Measurements from ENCODE around the gene KNOP1.
A peak's percentile ranks its signal among the peaks of the same experiment; 100 is the strongest.
"Not testable (repeated sequence)": the region's sequence is repeated elsewhere in the genome, so short reads cannot be mapped to it uniquely, and the experiment has no call there.

KNOP1 gene

DNA sequence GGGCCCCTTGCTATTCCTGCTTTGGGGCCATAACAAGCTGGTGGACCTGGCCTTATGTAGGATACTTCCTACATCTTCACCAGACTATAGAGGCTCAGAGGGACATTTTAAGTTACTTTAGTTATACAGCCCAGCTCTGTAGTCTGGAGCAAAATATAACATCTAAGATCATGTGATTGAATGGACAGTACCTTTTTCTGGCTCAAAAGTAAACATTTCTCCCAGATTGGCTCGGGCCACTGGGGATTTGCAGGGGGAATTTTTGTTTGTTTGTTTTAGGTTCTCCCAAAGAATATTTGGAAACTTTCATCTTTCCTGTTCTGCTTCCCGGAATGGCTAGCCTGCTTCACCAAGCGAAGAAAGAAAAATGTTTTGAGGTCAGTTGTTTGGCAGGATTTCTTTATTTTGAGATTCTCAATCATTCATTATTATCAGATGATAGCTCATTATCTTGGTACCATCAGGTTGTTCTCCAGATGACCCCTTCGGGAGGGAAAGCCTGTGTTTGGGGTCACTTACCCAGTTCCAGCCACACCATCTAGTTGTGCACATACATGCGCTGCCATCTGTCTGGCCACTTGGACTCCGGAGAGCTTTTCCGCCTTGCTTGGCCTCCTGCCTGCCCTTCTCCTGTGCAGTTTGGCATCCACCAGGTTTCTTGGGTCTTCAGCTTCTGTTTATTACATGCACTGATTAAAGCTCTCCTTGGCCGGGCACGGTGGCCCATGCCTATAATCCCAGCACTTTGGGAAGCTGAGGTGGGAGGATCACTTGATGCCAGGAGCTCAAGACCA, 17.2 kb upstream of the KNOP1 start:
- Histone ChIP-seq H3K27ac (ENCODE audit: low read length) (no peak overlapping the region), H3K4me3 (ENCODE audit: low read length) (no peak overlapping the region), H3K4me1 (ENCODE audit: insufficient read depth, low read length) (no peaks in the 10 kb centered on the region), H3K36me3 (ENCODE audit: insufficient read depth, low read depth, low read length) (peaks cover 20% of the 10 kb centered on the region), H3K9ac (ENCODE audit: low read depth, low read length) (no peak overlapping the region), H3K27me3 (ENCODE audit: insufficient read depth, low read length) (no peaks in the 10 kb centered on the region), H3K9me3 (ENCODE audit: insufficient read depth, low read depth, low read length) (no peaks in the 10 kb centered on the region)

DNA sequence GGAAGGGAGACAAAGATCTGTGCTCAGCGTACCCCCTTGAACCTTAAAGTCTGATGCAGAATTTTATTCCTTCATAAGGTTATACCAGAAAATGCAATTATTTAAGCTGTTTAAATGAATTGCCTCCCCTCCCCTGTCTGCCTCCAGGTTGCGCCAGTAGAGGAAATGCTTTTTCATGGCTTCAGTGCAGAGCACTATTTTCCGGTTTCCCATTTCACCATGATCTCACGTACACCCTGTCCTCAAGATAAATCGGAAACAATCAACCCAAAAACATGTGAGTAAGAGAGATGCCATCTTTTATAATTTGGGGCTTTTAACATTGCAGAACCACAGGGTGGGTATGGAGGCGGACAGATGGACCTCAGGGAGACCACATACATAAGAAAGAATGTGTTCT, 15.5 kb upstream of the KNOP1 start:
- Histone ChIP-seq H3K36me3 (ENCODE audit: insufficient read depth, low read depth, low read length) (peaks cover 20% of the 10 kb centered on the region), H3K9ac (ENCODE audit: low read depth, low read length) (no peak overlapping the region), H3K9me3 (ENCODE audit: insufficient read depth, low read depth, low read length) (no peaks in the 10 kb centered on the region), H3K4me1 (ENCODE audit: insufficient read depth, low read length) (no peaks in the 10 kb centered on the region), H3K27ac (ENCODE audit: low read length) (no peak overlapping the region), H3K27me3 (ENCODE audit: insufficient read depth, low read length) (no peaks in the 10 kb centered on the region), H3K4me3 (ENCODE audit: low read length) (no peak overlapping the region)

DNA sequence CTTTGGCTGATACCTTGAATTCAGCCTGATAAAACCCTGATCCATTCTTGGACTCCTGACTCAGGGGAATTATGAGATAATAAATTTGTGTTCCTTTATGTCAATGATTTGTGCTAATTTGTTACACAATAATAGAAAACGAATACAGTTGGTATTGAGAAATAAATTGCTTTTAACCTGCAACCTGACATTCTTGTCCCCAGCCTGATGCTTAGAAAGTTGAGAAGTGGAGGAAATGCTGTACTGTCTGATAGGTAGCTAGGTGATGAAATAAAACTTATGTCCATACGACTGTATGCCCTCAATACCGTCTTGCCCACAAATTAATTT, 10.6 kb upstream of the KNOP1 start:
- Histone ChIP-seq H3K27me3 (ENCODE audit: insufficient read depth, low read length) (no peaks in the 10 kb centered on the region), H3K9ac (ENCODE audit: low read depth, low read length) (no peak overlapping the region), H3K9me3 (ENCODE audit: insufficient read depth, low read depth, low read length) (no peaks in the 10 kb centered on the region), H3K36me3 (ENCODE audit: insufficient read depth, low read depth, low read length) (peaks cover 7% of the 10 kb centered on the region; the same call in 1 of the 2 replicates), H3K4me1 (ENCODE audit: insufficient read depth, low read length) (no peaks in the 10 kb centered on the region), H3K27ac (ENCODE audit: low read length) (no peak overlapping the region), H3K4me3 (ENCODE audit: low read length) (no peak overlapping the region)

DNA sequence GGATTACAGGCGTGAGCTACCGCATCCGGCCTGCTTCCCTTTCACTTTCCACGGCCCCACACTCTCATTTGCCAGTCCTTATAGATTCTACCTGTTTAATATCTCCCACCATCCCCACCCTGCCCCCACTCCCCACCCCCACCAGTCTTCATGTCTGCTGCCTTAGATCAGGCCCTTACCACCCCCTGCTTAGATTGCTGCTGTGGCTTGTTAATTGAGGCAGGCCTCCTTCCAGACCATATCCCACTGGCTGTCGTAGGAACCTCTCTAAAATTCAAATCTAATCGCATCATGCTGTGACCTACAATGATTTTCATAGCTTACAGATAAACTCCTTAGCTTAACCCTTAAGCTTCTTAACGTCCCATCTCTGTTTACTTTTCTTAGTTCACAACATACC, 5.0 kb upstream of the KNOP1 start:
- no peak overlapping the region for H3K27ac ChIP-seq (ENCODE audit: low read length)
- no peaks in the 10 kb centered on the region for H3K36me3 ChIP-seq (ENCODE audit: insufficient read depth, low read depth, low read length)
- H3K27me3 ChIP-seq (ENCODE audit: insufficient read depth, low read length): no peaks in the 10 kb centered on the region
- H3K4me1 ChIP-seq (ENCODE audit: insufficient read depth, low read length): peaks cover 5% of the 10 kb centered on the region; the same call in 1 of the 2 replicates
- H3K4me3 ChIP-seq (ENCODE audit: low read length): no peak overlapping the region
- no peak overlapping the region for H3K9ac ChIP-seq (ENCODE audit: low read depth, low read length)
- H3K9me3 ChIP-seq (ENCODE audit: insufficient read depth, low read depth, low read length): no peaks in the 10 kb centered on the region

DNA sequence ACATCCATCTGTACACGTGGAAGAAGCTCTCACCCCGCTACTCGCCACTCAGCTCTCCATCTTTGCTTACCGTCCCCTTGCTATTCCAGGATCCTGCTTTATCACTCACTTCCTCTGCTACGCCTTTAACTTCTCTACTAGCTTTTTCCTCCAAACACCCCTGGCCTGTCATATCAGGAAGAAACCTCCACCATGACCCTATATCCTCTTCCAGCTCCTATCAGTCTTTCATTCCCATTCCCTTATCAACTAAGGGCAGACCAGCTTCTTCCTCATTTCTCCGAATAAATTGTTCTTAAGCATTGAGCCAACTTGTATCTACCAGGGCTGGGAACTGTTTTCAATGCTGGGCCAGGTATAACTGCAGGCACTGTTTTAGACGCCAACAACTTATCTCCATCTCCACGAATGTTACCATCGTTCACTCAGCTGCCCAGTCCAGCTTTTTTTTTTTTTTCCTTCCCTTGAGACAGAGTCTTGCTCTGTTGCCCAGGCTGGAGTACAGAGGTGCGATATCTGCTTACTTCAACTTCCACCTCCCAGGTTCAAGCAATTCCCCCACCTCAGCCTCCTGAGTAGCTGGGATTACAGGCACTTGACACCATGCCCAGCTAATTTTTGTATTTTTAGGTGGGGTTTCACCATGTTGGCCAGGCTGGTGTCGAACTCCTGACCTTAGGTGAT, 4.4 kb upstream of the KNOP1 start:
- Histone ChIP-seq H3K27ac (ENCODE audit: low read length) (no peak overlapping the region), H3K27me3 (ENCODE audit: insufficient read depth, low read length) (no peaks in the 10 kb centered on the region), H3K4me1 (ENCODE audit: insufficient read depth, low read length) (peaks cover 5% of the 10 kb centered on the region; the same call in 1 of the 2 replicates), H3K36me3 (ENCODE audit: insufficient read depth, low read depth, low read length) (no peaks in the 10 kb centered on the region), H3K9me3 (ENCODE audit: insufficient read depth, low read depth, low read length) (no peaks in the 10 kb centered on the region), H3K4me3 (ENCODE audit: low read length) (no peak overlapping the region), H3K9ac (ENCODE audit: low read depth, low read length) (no peak overlapping the region)

DNA sequence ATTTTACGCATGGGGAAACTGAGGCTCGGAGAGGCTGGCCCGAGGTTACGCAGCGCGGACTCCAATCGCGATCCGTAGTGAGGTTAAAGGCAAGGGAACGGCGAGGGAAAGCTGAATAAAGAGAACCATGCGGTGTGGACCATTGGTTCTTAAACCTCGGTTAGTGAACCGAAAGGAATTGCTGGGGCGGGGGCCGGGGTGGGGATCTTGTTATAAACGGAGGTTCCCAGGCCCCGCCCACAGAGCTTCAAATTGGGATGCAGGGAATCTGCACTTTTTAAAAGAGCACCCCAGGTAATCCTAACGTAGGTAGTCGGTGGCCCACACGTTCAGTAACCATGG, 568 bp upstream of the KNOP1 start:
- Histone ChIP-seq H3K4me3 (ENCODE audit: low read length) (peak overlapping the region; percentile 92), H3K27ac (ENCODE audit: low read length) (no peak overlapping the region), H3K9me3 (ENCODE audit: insufficient read depth, low read depth, low read length) (no peaks in the 10 kb centered on the region), H3K9ac (ENCODE audit: low read depth, low read length) (peak overlapping the region; percentile 92; the same call in 1 of the 2 replicates), H3K27me3 (ENCODE audit: insufficient read depth, low read length) (no peaks in the 10 kb centered on the region), H3K4me1 (ENCODE audit: insufficient read depth, low read length) (peaks cover 15% of the 10 kb centered on the region), H3K36me3 (ENCODE audit: insufficient read depth, low read depth, low read length) (peaks cover 28% of the 10 kb centered on the region)

DNA sequence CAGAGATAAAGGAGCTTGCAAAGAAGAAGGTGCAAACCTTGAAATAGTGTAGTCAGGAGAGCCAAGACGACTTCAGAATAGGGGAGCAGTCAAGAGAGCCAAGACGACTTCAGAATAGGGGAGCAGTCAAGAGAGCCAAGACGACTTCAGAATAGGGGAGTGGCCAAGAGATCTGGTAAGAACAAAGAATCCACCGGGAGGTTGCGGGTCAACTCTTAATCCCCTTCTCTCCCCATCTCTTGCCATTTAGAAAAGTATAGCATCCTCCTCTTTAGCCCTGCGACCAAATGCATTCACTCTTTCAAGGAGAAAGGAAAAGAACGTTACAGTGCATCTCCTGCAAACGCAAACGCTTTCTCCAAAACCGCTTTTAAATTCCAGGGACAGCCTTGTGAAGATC, 713 bp downstream of the KNOP1 start:
- Histone ChIP-seq H3K9me3 (ENCODE audit: insufficient read depth, low read depth, low read length) (no peaks in the 10 kb centered on the region), H3K36me3 (ENCODE audit: insufficient read depth, low read depth, low read length) (peaks cover 39% of the 10 kb centered on the region), H3K9ac (ENCODE audit: low read depth, low read length) (peak overlapping the region; percentile 92), H3K4me1 (ENCODE audit: insufficient read depth, low read length) (peaks cover 15% of the 10 kb centered on the region), H3K4me3 (ENCODE audit: low read length) (peak overlapping the region; percentile 92), H3K27me3 (ENCODE audit: insufficient read depth, low read length) (no peaks in the 10 kb centered on the region), H3K27ac (ENCODE audit: low read length) (peak overlapping the region; percentile 90)

DNA sequence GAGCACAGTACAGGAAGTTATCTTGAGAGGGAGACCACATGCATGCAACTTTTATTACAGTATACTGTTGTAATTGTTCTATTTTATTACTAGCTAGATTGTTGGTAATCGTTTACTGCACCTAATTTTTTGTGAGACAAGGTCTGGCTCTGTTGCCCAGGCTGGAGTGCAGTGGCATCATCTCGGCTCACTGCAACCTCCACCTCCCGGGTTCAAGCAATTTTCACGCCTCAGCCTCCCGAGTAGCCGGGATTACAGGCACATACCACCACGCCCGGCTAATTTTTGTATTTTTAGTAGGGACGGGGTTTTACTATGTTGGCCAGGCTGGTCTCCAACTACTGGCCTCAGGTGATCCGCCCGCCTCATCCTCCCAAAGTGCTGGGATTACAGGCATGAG, 1.3 kb downstream of the KNOP1 start:
- Histone ChIP-seq H3K9ac (ENCODE audit: low read depth, low read length) (peak overlapping the region; percentile 92; the same call in 1 of the 2 replicates), H3K36me3 (ENCODE audit: insufficient read depth, low read depth, low read length) (peaks cover 45% of the 10 kb centered on the region), H3K4me3 (ENCODE audit: low read length) (peak overlapping the region; percentile 92), H3K4me1 (ENCODE audit: insufficient read depth, low read length) (peaks cover 21% of the 10 kb centered on the region)
- not testable (repeated sequence) for H3K27me3 ChIP-seq (ENCODE audit: insufficient read depth, low read length); H3K27ac ChIP-seq (ENCODE audit: low read length); H3K9me3 ChIP-seq (ENCODE audit: insufficient read depth, low read depth, low read length)

DNA sequence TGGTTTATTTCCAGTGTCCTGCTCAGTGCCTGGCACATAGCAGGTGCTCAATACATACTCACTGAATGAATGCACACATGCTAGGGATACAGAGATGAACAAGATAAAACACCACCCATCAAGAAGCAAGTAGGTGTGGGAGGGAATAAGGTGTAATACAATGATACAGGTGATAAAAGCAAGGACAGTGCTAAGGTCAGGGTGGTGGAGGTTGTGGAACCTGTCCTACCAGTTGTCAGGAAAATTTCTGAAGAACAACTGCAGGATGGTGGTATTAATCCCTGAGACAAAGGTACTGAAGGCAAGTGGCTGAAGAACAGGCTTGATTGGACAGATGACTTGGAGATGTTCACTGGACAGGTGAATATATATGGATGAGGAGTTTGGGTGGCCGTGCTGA, 1.8 kb downstream of the KNOP1 start:
- Histone ChIP-seq H3K4me1 (ENCODE audit: insufficient read depth, low read length) (peaks cover 26% of the 10 kb centered on the region), H3K9ac (ENCODE audit: low read depth, low read length) (peak overlapping the region; percentile 92; the same call in 1 of the 2 replicates), H3K36me3 (ENCODE audit: insufficient read depth, low read depth, low read length) (peaks cover 51% of the 10 kb centered on the region), H3K27ac (ENCODE audit: low read length) (no peak overlapping the region), H3K9me3 (ENCODE audit: insufficient read depth, low read depth, low read length) (no peaks in the 10 kb centered on the region), H3K27me3 (ENCODE audit: insufficient read depth, low read length) (no peaks in the 10 kb centered on the region), H3K4me3 (ENCODE audit: low read length) (peak overlapping the region; percentile 92)

DNA sequence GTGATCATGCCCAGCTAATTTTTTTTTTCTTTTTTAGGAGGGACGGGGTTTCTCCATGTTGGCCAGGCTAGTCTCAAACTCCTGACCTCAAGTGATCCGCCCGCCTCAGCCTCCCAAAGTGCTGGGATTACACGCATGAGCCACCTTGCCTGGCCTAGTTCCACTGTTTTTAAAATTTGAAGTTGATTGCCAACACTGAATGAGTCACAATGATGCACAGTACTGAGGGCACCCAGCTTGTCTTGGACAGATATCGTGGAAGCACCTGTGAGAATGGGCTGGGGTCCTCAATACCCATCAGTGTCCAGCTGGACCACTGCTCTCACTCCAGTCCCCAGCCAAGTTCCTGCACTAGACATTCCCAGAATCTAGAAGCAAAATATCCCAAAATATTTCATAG, 2.5 kb downstream of the KNOP1 start:
- H3K9me3 ChIP-seq (ENCODE audit: insufficient read depth, low read depth, low read length): no peaks in the 10 kb centered on the region
- peaks cover 56% of the 10 kb centered on the region for H3K36me3 ChIP-seq (ENCODE audit: insufficient read depth, low read depth, low read length)
- H3K27me3 ChIP-seq (ENCODE audit: insufficient read depth, low read length): no peaks in the 10 kb centered on the region
- peaks cover 32% of the 10 kb centered on the region for H3K4me1 ChIP-seq (ENCODE audit: insufficient read depth, low read length)
- no peak overlapping the region for H3K27ac ChIP-seq (ENCODE audit: low read length)
- no peak overlapping the region; the same call in 1 of the 2 replicates for H3K4me3 ChIP-seq (ENCODE audit: low read length)
- no peak overlapping the region for H3K9ac ChIP-seq (ENCODE audit: low read depth, low read length)

DNA sequence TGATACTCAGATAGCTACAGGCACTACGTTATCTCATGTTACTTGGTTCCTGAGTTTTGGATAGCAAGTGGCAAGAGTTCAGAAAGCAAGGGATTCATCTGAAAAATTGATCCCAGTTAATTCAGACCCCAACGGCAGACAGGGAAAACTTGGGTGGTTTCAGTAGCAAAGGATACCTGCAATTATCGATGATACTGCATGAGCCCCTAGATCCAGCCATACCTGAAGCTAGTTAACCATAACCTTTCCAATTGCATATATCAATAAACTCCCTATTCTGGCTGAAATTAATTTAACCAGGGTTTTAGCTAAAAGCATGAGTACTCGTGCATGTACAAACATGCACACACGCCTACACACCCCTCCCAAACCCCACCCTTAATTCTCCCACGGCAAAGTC, 4.3 kb downstream of the KNOP1 start:
- Histone ChIP-seq H3K27me3 (ENCODE audit: insufficient read depth, low read length) (no peaks in the 10 kb centered on the region), H3K36me3 (ENCODE audit: insufficient read depth, low read depth, low read length) (peaks cover 74% of the 10 kb centered on the region), H3K9me3 (ENCODE audit: insufficient read depth, low read depth, low read length) (no peaks in the 10 kb centered on the region), H3K4me1 (ENCODE audit: insufficient read depth, low read length) (peaks cover 41% of the 10 kb centered on the region), H3K4me3 (ENCODE audit: low read length) (no peak overlapping the region), H3K9ac (ENCODE audit: low read depth, low read length) (no peak overlapping the region), H3K27ac (ENCODE audit: low read length) (no peak overlapping the region)

DNA sequence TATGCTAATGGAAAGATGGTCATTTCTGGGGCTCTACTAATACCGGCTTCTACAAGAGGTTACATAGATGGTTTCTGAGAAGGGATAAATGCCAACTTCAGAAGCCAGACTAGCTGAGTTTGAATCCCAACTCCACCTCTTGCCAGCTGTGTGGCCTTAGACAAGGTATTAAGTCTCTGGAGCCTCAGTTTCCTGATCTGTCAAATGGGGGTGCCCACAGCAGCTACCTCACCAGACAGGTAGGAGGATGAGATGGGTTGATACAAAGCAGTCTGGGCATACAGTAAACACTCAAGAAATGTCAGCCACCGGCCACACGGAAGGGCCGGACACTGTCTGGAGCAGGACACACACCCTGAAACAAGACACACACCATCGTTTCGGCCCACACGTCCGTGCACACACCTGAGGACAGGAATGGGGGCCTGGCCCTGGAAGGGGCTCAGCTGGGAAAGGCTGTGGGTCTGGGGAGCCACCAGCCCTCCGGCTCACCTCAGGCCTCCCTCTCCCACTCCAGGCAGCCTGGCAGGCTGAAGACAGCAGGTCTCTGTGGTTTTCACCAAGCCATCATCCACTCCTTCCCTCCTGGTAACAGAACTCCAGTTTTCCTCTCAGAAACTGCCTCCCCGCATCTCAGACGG, 5.5 kb downstream of the KNOP1 start:
- H3K4me1 ChIP-seq (ENCODE audit: insufficient read depth, low read length): peaks cover 45% of the 10 kb centered on the region
- no peak overlapping the region for H3K9ac ChIP-seq (ENCODE audit: low read depth, low read length)
- H3K9me3 ChIP-seq (ENCODE audit: insufficient read depth, low read depth, low read length): no peaks in the 10 kb centered on the region
- H3K4me3 ChIP-seq (ENCODE audit: low read length): no peak overlapping the region
- no peak overlapping the region for H3K27ac ChIP-seq (ENCODE audit: low read length)
- H3K36me3 ChIP-seq (ENCODE audit: insufficient read depth, low read depth, low read length): peaks cover 83% of the 10 kb centered on the region
- no peaks in the 10 kb centered on the region for H3K27me3 ChIP-seq (ENCODE audit: insufficient read depth, low read length)

Measured in iPS-20b (cell line).